Retinal pigment epithelial cell (primary cell): ENCODE measurements around the gene CACNA2D3.
A peak's percentile ranks its signal among the peaks of the same experiment; 100 is the strongest.

ENCODE experiments used
- DNase-seq: peaks from one replicate; pipeline ENCODE4 v3.0.0-alpha.2; 2010; ENCODE audit warnings: low read depth
- H3K4me3 ChIP-seq: 2 replicates; pipeline ENCODE4 v1.5.1; 2011; ENCODE audit warnings: mild to moderate bottlenecking, low read length, control low read depth, moderate library complexity
- TF ChIP-seq, protein P1 (sequence below): conservative IDR thresholded peaks from 2 replicates; pipeline ENCODE4 v1.5.1; 2011; ENCODE audit warnings: low read depth, low read length, control low read depth, inconsistent platforms

Gene CACNA2D3

DNA sequence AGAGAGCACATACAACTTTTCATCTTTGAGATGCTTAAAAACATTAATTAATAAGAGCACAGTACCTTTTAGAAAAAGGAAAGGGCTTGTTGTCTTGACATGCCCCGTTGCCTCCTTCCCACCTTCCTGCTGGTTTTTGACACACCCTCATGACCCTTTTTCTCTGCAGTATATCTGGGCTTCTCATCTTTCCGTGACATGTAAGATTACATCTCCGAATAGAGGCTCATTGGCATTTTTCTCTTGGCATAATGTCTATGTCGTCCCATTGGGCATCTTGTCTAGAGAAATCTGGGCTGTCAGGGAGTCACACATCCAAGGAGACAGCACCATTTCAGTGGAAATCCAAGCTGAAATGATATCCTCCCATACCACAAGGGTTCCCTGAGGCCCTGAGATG is 741.4 kb downstream of the CACNA2D3 start:
- no peak for DNase-seq

DNA sequence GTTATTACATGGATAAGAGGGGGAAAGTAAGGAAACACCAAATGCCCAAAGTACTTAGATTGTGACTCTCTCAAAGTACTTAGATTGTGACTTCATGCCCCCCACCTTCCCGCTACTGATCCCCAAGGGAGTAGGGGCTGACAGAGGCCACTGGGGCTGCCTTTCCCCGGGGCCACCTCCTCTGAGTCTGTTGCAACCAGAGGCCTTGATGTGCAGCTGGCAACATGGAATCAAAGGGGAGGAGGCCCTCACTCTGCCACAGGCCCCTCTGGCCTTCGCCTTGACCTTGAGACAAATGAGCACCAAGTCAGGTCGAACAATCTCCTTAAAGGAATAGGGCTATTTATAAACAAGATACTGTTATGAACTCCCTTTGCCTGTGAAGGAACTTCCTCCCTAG is 743.0 kb downstream of the CACNA2D3 start:
- TF ChIP-seq, protein P1, sequence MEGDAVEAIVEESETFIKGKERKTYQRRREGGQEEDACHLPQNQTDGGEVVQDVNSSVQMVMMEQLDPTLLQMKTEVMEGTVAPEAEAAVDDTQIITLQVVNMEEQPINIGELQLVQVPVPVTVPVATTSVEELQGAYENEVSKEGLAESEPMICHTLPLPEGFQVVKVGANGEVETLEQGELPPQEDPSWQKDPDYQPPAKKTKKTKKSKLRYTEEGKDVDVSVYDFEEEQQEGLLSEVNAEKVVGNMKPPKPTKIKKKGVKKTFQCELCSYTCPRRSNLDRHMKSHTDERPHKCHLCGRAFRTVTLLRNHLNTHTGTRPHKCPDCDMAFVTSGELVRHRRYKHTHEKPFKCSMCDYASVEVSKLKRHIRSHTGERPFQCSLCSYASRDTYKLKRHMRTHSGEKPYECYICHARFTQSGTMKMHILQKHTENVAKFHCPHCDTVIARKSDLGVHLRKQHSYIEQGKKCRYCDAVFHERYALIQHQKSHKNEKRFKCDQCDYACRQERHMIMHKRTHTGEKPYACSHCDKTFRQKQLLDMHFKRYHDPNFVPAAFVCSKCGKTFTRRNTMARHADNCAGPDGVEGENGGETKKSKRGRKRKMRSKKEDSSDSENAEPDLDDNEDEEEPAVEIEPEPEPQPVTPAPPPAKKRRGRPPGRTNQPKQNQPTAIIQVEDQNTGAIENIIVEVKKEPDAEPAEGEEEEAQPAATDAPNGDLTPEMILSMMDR, result no peak

More for the DNA sequence above, 741.4 kb downstream of the CACNA2D3 start:
- H3K4me3 ChIP-seq, result no peak overlapping the region
- TF ChIP-seq, protein P1, result no peak

DNA sequence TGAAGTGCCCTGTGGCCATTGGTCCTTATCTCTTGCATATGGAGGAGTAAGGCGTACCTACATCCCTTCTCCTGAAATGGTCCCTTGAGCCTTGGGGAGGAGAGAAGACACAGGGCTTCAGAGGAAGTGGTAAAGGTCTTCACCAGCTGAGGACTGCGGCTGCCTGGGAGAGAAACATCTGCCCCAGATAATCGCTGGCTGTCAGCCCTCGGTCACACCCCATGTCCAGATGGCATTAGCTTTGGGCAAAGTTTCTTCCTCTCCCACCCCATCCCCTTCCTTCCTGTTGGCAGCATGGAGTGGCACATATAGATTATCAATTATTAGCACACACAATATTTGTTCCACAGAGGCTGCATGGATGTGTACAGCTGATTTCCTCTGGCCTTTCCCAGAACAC is 743.9 kb downstream of the CACNA2D3 start:
- TF ChIP-seq, protein P1, result no peak
- no peak overlapping the region for H3K4me3 ChIP-seq
- no peak for DNase-seq

More for the DNA sequence above, 743.0 kb downstream of the CACNA2D3 start:
- DNase-seq, result no peak
- H3K4me3 ChIP-seq, result no peak overlapping the region

DNA sequence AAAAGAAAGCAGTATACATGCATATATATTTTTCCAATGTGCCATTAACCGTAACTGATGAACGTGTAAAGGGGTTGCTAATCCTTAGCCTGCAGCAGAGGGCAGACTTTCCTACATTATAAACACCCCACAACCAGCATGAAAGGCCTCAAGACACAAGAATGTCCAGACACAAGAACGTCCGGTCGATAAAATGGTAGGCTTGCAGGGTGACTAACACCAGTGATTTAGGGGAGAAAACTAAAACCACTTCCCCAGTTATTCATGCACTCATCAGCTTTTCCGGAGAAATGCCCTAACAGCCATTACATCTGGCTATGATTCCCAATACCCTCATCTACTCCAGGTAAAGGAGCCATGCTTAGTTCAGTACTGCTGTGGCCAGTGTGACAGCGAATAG is 748.1 kb downstream of the CACNA2D3 start:
- DNase-seq, result peak; percentile 55
- no peak overlapping the region for H3K4me3 ChIP-seq
- TF ChIP-seq, protein P1, result peak; percentile 72

DNA sequence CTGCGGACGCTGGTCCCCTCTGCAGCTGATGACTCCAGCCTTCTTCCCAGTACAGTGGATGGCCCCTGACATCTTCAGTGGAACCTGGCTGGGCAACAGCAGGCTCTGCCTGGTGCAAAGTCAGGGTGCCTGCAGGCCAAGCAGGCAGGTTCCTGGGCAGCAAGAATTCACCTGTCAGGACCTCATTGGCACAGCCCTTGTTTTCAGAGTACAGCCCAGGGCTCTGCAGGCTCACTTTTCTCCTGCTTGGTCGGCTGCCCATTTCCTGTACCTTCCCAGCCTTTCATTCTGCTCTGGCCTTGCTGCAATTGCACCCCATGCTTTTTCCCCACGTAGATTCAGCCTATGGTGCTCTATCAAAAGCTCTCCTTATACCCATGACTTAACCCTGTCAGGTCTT is 749.5 kb downstream of the CACNA2D3 start:
- H3K4me3 ChIP-seq, result no peak overlapping the region
- TF ChIP-seq, protein P1, result no peak
- DNase-seq, result no peak

DNA sequence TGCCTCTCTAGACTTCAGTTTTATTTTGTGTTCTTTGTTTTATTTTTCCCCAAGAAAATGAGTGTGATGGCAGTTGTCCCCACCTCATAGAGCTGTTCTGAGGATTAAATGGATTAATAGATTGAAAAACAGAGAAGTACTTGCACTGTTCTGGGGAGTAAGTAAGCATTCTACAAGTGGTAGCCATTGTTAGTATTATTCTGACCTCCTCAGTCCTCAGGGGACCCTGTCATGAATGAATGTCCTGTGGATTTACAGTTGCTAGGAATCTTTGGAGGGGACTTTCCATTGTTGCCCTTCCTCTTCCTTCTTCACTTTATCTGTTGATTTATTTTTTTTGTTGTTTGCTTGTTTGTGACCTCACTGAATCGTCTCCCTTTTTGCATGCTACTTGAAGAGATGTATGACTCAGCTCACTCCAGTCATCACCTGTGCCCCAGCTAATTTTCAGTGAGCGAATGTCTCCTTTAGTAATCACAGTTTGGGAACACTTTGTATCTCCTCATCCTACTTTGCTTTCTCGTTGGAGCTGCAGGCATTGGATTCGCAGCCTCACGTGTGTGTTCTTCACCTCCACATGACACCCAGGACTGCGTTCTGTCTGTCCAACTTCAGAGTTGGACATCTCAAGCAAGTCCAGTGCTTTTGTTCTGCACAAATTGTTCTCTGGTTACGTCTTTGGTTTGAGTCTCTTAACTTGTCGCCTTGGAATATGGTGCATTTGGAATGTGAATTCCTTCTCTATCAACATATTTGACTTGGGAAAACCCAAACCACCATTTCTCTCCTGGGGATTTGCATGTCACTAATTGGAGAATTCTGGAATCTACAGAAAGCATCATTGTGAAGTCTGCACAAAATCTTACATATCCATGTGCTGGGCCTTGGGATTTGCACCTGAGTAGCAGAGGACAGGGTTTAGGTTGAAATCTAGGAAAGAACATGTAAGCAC is 751.0 kb downstream of the CACNA2D3 start:
- no peak for DNase-seq
- TF ChIP-seq, protein P1, result no peak
- H3K4me3 ChIP-seq, result no peak overlapping the region

DNA sequence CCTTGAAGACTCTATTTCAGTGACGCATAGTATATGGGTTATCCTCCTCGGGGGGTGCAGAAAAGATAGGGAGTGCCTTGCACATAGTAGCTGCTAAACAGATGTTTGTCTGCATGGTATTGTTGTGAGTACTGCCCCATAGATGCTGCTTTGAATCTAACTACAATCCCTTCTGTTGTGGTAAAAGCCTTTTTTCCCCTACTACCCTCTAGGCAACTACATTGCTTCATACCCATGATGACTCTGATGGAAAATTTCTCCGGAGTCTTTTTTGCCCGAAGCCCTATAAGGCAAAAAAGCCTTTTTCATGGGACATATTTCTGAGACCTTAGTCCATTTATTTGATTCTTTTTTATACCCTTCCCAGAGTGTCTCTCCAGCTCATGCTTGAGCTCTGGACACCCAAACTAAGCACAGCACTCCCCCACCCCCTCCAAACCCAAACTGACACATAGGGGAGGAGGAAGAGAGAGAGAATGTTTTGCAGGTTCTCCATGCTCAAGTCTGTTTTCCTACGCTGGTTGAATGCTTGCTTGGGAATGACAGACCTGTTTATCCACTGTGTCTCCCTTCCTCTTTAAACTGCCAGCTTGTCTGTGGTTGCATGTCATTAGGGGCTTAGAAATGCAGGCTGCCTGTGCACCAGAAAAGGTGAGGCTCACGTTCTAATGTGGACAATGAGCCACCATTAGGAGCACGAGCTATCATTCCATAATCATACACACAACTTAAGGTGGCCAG is 752.6 kb downstream of the CACNA2D3 start:
- no peak for DNase-seq
- TF ChIP-seq, protein P1, result no peak
- H3K4me3 ChIP-seq, result no peak overlapping the region
